GM21786 (cell line): Measurements from ENCODE around the gene VPS37C.

ENCODE experiments used
- ATAC-seq: cut with Tn5 transposase; IDR thresholded peaks from one replicate; pipeline ENCODE4 v1.9.1; 2021; ENCODE audit not compliant: unreplicated experiment

VPS37C gene

DNA sequence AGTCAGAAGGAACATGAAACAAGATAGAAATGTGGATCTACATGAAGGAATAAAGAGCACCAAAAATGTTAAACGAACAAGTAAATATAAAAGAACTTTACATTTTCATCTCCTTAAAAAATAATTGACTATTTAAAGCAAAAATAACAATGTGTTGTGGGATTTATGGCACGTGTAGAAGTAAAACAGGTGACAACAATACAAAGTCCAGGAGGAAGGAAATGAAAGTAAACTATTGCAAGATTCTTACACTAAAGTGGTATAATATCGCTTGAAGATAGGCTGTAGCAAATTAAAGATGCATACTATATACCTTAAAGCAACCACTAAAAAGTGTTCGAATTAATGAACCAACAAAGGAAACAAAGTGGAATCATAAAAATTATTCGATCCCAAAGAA lies 5.5 kb downstream of the VPS37C start:
- no peak for ATAC-seq

- no peak for ATAC-seq
These were observed 5.9 kb downstream of the VPS37C start for GRCh38 chr11:61155312-61155711.

GRCh38 chr11:61154528-61154927 lies 6.7 kb downstream of the VPS37C start:
- no peak for ATAC-seq

- no peak for ATAC-seq
These were observed 7.6 kb downstream of the VPS37C start for GRCh38 chr11:61153593-61154095.

- ATAC-seq = no peak
These were observed 8.2 kb downstream of the VPS37C start for GRCh38 chr11:61152816-61153592.

- ATAC-seq = no peak
These were observed 9.5 kb downstream of the VPS37C start for GRCh38 chr11:61151545-61152252.

DNA sequence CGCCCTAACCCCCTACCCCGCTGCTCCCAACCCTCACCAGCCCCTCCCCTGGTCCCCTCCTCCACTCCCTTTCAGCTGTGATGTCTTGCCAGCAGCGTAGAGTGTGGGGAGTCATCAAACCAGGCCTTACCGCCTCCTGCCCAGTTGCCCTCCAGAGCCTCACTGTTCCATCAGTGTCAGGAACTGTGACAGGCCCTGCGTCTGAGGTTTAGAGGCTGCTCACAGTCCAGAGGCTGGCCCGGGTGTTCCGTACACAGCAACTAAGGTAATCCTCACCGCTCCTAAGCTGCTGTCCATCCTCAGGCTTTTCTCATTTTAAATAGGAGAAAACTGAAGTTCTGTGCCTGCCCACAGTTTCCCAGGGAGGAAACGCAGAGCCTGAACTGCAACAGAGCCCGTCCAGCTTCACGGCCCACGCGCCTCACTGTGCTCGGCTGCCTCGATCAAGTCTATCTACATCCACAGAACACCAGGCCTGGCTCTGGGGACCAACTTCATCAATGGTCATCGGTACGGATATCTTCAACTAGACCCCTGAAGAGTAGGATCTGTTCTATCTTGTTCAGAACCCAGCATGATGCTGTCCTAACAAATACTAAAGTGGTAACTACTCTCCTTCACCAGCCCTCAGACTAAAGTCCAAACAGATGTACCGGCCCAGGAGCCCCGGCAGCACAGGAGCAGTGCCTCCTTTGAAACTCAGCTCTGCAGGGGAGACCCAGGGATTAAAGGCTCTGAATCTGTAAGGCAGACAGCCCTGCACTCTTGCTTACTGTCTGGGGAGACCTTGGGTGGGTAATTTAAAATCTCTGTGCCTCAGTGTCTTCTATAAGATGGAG lies 10.3 kb downstream of the VPS37C start:
- ATAC-seq = no peak

GRCh38 chr11:61149624-61150615 lies 11.3 kb downstream of the VPS37C start:
- no peak for ATAC-seq

GRCh38 chr11:61147791-61148620 lies 13.2 kb downstream of the VPS37C start:
- no peak for ATAC-seq

DNA sequence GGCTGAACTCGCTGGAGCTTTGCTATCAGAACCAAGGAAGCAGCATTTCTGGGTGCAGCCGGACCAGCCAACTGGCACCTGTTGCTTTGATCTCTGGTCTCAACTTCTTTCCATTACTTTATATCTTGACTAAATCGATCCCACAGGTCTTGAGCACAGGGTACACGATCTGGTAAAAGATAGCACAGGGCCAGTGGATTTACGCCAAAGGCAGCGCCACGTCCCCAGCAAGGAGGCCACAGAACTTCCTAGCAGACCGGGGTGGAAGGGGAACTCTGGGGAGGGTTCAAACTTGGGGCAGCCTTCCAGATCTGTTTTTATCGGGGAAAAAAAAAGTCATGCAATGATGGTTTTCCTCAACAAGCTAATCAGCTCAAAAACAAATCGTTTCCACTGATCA lies 14.0 kb downstream of the VPS37C start:
- no peak for ATAC-seq

DNA sequence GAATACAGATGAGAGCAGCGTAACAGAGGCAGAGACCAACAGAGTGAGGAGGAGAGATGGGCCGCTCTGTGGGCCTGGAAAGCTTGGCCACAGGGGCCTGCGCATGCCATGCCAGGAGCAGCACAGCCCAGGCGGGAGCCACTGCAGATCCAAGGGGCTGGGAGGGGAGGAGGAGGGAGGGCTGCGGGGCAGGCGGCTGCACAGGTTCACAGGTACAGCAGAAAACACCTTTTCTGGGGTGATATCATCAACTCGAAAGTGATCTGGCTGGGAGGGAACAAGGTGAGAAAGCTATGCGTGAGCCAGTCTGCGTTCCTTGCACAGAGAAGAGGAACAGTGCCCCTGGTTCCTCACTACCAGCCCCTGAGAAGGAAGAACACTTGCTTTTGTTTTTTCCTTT lies 14.8 kb downstream of the VPS37C start:
- no peak for ATAC-seq

- no peak for ATAC-seq
These were observed 15.8 kb downstream of the VPS37C start for GRCh38 chr11:61145228-61146005.

DNA sequence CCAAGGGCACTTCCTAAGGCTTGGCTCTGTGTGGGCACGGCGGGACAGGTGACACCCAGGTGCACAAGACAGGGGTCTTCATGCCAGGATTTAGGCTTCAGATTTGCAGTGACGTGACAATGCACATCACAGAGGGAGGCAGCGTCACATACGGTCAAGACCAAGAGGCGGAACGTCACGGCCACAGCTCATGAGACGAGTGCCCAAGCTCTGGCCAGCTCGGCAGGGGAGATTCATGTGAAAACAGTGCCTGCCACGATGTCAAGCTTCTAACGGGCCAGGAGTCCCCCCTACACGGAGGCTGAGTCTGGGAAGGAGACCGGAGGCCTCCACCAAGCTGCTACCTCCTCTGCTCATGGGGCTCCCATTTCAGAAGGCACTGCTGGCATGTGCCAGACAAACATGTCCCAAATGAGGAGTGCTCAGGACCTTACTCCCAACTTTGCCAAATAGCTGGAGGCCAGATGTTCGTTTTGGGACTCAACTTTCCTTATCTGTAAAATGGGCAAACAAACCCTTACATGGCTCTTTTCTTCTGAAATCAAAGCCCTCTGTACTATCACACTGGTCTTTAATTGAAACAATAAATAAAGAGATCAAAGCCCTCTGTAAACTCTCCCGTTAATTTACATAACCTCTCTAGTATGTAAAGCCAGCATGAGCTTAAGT lies 16.6 kb downstream of the VPS37C start:
- ATAC-seq = no peak

DNA sequence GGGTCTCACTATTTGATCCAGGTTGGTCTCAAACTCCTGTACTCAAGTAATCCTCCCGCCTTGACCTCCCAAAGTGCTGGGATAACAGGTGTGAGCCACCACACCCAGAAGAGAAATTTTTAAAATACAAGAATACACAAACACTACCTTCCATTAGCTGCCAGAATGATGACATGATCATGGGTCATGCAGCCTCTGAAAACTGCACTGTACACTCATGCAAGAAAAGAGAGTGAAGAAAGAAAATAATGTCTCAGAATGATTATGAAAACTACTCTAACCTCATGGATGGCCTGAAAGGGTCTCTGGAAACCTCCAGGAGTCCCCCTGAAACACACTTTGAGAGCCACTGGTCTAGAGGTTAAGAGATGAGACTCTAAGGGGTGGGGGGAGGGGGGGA lies 18.8 kb downstream of the VPS37C start:
- no peak for ATAC-seq

DNA sequence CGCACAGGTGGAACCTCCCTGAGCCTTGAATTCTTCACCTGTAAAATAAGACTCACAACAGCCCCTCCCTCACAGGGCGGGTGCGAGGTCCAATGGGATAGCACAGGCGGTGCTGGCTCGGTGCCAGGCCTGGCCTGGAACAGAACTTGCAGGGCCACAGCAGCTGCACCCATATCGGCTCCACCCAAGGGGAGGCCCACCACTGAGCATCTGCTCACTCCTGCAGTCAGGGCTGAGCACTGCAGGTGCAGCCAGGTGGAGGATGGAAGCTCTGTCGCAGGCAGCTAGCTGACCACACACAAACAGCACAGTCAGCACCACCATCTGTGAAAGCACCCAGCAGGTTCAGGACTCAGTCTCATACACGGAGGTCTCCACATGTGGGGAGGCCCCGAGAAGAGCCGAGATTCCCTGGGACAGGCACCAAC lies 19.6 kb downstream of the VPS37C start:
- ATAC-seq = no peak

- no peak for ATAC-seq
These were observed 20.8 kb downstream of the VPS37C start for GRCh38 chr11:61140416-61140815.

GRCh38 chr11:61139387-61139786 lies 21.8 kb downstream of the VPS37C start:
- no peak for ATAC-seq

GRCh38 chr11:61138935-61139334 lies 22.3 kb downstream of the VPS37C start:
- ATAC-seq = no peak
